NCI-H82 treated with DMSO at 0.1 percent for 48 hours (cell line): Measurements from ENCODE around the gene AGBL1.
A peak's percentile ranks its signal among the peaks of the same experiment; 100 is the strongest.

Experiments used
- DNase-seq: peaks from one replicate; lab custom pipeline; 2025; ENCODE audit not compliant: unreplicated experiment; lab: John Stamatoyannopoulos, UW

Gene AGBL1

GRCh38 chr15:86568378-86568777, 488.7 kb downstream of the AGBL1 start:
- DNase-seq: peak; percentile 96

- DNase-seq: no peak
Measured at GRCh38 chr15:86570738-86571137, 491.1 kb downstream of the AGBL1 start.

- no peak for DNase-seq
Measured at GRCh38 chr15:86571873-86572272, 492.2 kb downstream of the AGBL1 start.

- DNase-seq: no peak
Measured at GRCh38 chr15:86572368-86572841, 492.7 kb downstream of the AGBL1 start.

GRCh38 chr15:86573476-86573875, 493.8 kb downstream of the AGBL1 start:
- DNase-seq: no peak

GRCh38 chr15:86588413-86588812, 508.7 kb downstream of the AGBL1 start:
- DNase-seq: no peak

GRCh38 chr15:86590461-86590860, 510.8 kb downstream of the AGBL1 start:
- no peak for DNase-seq

- DNase-seq: no peak
Measured at GRCh38 chr15:86591158-86591557, 511.5 kb downstream of the AGBL1 start.

- no peak for DNase-seq
Measured at GRCh38 chr15:86591994-86592735, 512.5 kb downstream of the AGBL1 start.

- no peak for DNase-seq
Measured at GRCh38 chr15:86595741-86596140, 516.1 kb downstream of the AGBL1 start.

- DNase-seq: no peak
Measured at GRCh38 chr15:86603466-86603865, 523.8 kb downstream of the AGBL1 start.

GRCh38 chr15:86608461-86609205, 529.0 kb downstream of the AGBL1 start:
- DNase-seq: no peak

GRCh38 chr15:86609275-86609674, 529.6 kb downstream of the AGBL1 start:
- no peak for DNase-seq

GRCh38 chr15:86610038-86610437, 530.4 kb downstream of the AGBL1 start:
- DNase-seq: no peak

GRCh38 chr15:86611417-86612040, 531.9 kb downstream of the AGBL1 start:
- DNase-seq: no peak

GRCh38 chr15:86615411-86615810, 535.7 kb downstream of the AGBL1 start:
- DNase-seq: peak; percentile 31

- DNase-seq: no peak
Measured at GRCh38 chr15:86615816-86616215, 536.1 kb downstream of the AGBL1 start.

- no peak for DNase-seq
Measured at GRCh38 chr15:86616771-86617170, 537.1 kb downstream of the AGBL1 start.

- DNase-seq: no peak
Measured at GRCh38 chr15:86620157-86620556, 540.5 kb downstream of the AGBL1 start.

- DNase-seq: no peak
Measured at GRCh38 chr15:86620641-86621349, 541.1 kb downstream of the AGBL1 start.

GRCh38 chr15:86623236-86623635, 543.6 kb downstream of the AGBL1 start:
- DNase-seq: no peak
